ENCODE data around the gene NFAM1.

DNA sequence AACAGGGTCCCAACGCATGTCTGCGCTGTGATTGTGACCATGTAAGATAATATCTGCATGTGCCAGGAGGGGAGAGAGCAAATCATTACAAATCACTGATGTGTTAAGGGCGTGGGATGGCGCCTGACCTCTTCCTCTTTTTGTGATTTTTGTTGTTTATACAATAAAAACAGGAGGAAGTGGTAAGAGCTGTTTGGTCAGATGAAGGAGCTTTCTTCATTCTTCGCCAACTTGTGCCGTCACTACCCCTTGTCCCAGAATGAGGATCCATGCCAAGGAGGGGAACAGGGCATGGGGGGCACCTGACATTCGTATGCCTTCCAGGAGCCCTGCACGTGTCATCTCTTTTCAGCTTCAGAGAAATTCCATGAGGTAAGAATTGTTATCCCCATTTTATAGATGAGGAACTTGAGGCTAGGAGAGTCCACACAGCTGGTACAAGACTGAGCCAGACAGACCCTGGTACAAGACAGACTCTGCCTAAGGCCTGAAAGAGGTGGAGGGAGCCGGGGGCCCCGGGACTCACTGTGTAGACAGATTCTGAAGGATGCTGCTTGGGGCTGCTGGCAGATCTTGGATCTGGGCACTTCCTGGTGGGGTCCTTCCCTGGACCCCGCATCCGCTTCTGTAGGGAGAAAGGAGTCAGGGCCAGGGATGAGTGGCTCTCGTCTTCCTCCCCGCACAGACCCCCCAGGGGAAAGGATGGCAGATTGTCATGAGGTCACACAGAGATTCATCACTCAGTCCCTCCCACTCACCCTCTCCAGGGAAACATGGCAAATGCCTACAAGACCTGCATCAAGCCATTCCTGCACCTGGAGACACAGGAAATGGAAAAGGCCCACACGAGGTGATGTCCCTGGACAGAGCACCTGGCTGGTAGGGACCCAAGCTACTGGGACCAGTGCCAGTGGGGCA lies 34.6 kb downstream of the NFAM1 start:
- TF ChIP-seq EP300 (IDR thresholded peaks at IDR 0.05), result peak in 2 of 4 donors; percentile 59 to 72
- TF ChIP-seq, protein P1, sequence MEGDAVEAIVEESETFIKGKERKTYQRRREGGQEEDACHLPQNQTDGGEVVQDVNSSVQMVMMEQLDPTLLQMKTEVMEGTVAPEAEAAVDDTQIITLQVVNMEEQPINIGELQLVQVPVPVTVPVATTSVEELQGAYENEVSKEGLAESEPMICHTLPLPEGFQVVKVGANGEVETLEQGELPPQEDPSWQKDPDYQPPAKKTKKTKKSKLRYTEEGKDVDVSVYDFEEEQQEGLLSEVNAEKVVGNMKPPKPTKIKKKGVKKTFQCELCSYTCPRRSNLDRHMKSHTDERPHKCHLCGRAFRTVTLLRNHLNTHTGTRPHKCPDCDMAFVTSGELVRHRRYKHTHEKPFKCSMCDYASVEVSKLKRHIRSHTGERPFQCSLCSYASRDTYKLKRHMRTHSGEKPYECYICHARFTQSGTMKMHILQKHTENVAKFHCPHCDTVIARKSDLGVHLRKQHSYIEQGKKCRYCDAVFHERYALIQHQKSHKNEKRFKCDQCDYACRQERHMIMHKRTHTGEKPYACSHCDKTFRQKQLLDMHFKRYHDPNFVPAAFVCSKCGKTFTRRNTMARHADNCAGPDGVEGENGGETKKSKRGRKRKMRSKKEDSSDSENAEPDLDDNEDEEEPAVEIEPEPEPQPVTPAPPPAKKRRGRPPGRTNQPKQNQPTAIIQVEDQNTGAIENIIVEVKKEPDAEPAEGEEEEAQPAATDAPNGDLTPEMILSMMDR (IDR thresholded peaks at IDR 0.05), result no peak
